Right forelimb (tissue), 1 donor: ENCODE measurements around the gene NTRK1.
"Not testable (repeated sequence)": the region's sequence is repeated elsewhere in the genome, so short reads cannot be mapped to it uniquely, and the experiment has no call there.

Experiments used
- DNase-seq: peaks from one replicate; pipeline ENCODE4 v3.0.0-alpha.2; 2018

NTRK1 gene

DNA sequence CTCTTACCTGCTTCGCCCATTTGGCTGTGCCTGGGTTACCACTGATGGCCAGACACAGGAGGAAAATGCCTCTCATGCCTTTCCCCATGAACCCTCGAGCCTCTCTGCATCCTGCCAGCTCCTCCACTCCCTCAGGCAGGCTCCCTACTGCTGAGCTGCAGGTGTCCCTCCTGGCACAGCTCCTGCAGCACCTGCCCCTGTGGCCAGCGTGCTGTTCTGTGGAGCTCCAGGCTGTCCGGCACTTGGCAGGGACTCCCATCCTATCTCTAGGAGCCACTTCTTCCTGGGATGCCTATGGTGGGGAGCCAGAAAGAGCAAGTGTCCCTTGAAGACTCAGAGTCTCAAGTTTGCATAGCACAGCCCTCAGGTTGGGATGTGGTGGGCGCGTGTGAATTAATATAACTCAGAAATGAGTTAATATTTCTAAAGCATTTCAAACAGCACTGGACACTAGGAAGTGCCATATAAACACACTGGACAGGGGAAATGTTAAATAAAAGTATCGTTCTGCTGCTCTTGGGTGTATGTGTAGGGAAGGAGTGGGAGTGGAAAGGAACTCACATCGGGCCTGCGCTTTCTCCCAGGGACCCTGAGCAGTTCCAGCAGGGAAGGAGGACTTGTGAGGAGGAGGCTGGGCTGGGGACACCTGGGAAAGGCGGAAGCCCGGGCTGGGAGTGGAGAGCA lies 62.5 kb downstream of the NTRK1 start:
- DNase-seq, result no peak

DNA sequence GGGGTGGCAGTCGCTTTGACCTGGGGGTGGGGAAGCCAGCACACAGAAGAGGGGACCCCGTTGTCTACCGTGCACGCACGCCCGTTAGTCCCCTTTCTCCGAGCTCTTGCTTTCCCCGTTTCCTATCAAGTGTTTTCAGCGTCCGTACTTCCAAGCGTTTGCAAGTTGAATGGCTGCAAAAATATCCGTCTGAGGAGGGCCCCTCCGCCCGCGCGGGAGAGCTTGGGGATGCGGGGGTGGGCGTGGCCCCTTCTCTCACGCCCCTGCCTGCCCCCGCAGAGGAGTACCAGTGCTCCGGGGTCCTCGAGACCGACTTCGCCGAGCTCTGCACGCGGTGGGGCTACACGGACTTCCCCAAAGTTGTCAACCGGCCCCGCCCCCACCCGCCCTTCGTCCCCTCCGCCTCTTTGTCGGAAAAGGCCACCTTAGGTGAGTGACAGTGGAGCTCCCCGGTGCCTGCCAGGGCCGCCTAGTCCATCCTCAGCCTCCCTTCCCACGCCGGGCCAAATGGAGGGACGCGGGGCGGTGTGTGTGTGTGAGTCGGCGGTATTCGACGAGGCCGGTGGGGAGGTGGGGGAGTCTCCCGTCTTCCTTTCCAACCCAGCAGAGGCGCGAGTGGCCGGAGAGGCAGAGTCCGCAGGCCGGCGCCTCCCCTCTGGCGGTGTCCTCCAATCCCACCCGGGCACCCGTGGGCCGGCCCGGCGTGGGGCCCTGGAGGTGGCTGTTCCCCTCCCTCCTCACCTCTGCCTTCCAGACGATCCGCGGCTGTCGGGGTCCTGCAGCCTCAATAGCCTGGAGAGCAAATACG lies 63.2 kb downstream of the NTRK1 start:
- no peak for DNase-seq

DNA sequence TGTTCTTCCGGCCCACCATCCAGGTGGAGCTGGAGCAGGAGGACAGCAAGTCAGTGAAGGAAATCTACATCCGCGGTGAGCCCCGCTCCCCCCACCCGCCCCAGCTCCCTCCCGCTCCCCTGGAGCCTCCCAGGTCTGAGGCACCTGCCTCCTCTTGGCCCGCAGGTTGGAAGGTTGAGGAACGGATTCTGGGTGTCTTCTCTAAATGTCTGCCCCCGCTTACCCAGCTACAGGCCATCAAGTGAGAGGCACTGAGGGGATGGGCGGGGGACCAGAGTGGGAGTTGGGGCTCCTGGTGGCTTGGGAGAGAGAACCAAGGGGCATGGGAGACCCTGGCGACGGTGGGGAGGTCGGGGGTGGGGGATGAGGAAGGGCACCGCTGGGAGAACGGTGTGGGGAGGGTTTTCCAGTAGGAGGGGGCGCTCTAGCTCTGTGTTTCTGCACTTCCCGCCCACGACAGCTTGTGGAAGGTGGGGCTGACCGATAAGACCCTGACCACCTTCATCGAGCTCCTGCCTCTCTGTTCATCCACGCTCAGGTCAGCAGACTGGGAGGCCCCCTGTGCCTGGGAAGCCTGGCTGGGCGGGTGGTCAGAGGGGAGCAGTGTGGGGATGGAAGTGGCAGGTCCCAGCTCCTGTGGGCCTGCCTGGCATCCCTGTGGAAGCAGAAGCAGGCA lies 64.0 kb downstream of the NTRK1 start:
- DNase-seq, result no peak

DNA sequence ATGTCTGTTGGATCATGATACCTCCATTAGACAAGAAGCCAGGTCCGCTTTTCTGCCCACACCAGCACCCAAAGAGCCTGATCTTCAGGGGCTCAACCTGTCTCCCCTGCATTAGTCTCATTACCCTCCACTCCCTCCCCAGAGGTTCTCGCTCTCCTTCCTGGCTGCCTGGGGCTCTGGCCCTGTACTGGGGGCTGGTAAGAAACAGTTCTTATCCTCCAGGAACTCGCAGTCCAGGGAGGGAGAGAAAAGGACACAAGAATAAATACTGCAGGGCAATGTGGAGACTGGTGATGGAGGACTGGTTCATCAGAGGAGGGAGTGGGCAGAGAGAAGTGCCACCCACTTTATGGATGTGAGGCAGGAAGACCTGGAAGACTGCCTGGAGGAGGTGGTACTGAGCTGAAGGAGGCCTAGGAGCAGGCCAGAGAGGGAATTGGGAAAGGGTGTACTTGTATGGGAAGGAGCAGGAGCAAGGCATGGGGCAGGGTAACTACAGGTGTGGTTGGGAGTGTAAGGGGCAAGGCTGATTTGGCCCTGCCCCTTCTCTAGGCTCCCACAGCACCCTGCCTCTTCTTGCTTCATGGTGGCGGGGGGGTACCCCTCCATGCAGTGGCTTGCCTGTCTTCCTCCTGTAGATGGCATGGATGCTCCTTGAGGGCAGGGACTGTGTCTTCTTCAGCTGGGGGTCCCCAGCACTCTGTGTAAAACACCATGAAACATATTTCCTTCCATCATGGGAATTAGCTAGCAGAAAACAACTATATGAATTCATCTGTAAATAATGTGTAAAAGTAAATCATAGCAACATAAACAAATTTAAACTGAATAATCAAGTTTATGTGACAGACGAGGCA lies 64.7 kb downstream of the NTRK1 start:
- DNase-seq, result no peak

DNA sequence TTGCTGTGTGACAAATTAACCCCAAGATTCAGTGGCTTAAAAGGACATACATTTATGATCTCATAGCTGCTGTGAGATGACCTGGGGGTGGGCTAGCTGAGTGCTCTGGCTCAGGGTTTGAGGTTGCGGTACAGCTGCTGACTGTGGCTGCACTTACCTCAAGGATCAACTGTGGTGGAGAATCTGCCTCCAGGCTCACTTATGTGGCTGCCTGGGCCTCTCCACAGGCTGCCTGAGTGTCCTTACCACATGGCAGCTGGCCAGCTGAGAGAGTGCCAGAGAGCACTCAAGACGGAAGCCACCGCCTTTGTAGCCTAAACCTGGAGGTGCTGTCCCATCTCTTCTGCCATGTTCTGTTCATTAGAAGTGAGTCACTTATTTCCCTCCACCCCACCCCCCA lies 65.5 kb downstream of the NTRK1 start:
- DNase-seq, result no peak

DNA sequence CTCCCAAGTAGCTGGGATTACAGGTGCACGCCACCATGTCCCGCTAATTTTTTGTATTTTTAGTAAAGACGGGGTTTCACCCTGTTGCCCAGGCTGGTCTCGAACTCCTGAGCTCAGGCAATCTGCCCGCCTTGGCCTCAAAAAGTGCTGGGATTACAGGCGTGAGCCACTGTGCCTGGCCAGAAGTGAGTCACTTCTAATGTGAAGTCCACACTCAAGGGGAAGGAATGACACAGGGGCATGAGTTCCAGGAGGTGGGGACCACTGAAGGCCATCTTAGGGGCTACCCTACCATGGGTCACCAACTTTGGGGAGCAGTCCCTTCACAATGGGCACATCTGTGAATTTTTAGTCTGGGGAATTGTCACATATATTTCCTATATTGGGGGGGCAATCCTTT lies 66.0 kb downstream of the NTRK1 start:
- DNase-seq, result not testable (repeated sequence)

DNA sequence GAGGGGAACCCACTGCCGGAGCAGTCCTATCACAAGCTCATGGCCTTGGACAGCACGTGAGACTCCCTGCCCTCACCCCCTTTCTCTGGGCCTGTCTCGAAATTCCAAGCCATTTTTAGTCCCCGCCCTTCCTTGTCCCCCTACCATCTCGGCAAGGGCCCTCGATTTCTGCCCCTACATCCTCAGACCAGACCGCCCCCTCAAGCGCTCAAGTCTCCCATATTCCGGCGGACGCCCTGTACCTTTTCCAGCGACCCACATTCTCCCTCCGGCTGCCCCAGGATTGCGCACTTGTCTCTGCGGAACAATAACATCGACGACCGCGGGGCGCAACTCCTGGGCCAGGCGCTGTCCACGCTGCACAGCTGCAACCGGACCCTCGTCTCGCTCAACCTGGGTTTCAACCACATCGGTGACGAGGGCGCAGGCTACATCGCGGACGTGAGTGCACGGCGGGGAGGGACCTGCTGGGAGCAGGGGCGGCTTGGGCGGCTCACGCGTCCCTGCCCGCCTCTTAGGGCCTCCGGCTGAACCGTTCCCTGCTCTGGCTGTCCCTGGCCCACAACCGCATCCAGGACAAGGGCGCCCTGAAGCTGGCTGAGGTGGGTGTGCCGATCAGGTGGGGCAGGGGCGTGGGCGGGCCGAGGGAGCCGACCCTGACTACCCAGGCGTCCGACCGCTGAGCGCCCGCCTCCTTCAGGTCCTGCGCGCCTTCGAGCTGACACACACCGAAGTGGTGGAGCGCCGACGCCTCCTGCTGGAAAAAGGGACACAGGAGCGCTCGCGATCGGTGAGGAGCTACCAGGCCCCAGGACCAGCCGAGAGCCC lies 66.8 kb downstream of the NTRK1 start:
- peak; percentile 85 for DNase-seq

DNA sequence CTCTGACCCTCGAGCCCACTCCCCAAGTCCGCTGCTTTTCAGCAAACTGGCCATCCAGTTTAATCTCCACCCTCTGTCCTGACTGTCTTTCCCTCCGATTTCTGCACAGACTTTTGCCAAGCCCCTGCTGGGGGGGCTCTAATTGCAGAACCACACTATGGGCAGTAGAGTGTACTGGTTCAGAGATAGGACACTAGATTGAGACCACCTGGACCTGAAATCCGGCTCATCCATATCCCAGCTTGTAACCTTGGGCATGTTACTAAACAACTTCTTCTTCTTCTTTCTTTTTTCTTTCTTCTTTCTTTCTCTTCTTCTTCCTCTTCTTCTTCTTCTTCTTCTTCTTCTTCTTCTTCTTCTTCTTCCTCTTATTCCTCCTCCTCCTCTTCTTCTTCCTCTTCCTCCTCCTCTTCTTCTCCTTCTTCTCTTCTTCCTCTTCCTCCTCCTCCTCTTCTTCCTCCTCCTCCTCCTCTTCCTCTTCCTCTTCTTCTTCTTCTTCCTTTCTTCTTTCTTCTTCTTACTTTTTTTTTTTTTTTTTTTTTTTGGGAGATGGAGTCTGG lies 67.5 kb downstream of the NTRK1 start:
- DNase-seq, result no peak

DNA sequence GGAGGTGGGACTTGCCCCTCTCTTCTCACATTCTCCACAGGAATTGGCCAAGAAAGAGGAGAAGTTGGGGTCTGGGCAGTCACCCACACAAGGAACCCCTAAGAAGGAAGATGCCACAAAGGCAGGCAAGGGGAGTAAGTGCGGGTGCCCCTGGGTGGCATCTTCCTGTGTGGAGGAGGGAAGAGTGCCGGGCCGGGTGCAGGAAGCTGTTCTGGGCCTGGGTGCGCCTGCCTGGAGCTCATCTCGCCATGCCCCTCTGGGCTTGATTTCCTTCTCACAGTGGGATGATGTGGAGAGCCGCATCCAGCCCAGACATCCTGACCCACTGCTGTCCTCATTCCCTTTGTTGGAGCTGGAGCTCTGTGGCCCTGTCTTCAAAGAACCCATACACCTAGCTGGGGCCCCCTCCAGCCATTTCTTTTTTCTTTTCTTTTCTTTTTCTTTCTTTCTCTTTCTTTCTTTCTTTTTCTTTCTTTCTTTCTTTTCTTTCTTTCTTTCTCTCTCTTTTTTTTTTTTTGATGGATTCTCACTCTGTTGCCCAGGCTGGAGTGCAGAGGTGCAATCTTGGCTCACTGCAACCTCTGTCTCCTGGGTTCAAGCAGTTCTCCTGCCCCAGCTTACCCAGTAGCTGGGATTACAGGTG lies 69.1 kb downstream of the NTRK1 start:
- no peak for DNase-seq

DNA sequence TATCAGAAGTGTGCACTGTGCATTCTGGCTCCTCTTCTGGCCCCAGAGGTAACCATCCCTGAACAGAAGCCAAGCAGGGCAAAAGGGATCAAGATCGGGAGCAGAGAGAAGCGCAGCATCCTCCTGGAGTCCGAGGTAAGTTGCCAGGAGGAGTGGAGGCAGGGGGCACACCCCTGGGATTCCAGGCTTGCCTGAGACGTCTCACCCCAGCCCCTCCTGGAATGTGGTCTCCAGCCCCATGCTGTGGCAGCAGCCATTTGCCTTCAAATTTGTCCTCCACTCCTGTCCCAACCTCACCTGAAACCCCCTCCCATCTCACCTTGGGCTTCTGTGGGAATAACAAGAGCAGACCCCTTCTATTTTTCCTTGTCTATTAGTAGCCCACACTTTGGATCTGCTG lies 69.8 kb downstream of the NTRK1 start:
- no peak for DNase-seq
